Smooth muscle cell of the pulmonary artery (primary cell): ENCODE results near the gene DAZAP2. TPM values are rescaled to one million over a fixed set of nuclear protein-coding genes. Genes with fewer than 3 reads are reported as not detected.

Experiments
- total RNA-seq: library from RNA; depleted of rRNA; stranded (reverse); fragments of >200 nt; gene quantifications from 2 replicates; pipeline ENCODE4 v1.2.3, GENCODE V29; 2014

The DAZAP2 gene, protein sequence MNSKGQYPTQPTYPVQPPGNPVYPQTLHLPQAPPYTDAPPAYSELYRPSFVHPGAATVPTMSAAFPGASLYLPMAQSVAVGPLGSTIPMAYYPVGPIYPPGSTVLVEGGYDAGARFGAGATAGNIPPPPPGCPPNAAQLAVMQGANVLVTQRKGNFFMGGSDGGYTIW
- 108 and 112 TPM in 2 replicates for total RNA-seq

DNA sequence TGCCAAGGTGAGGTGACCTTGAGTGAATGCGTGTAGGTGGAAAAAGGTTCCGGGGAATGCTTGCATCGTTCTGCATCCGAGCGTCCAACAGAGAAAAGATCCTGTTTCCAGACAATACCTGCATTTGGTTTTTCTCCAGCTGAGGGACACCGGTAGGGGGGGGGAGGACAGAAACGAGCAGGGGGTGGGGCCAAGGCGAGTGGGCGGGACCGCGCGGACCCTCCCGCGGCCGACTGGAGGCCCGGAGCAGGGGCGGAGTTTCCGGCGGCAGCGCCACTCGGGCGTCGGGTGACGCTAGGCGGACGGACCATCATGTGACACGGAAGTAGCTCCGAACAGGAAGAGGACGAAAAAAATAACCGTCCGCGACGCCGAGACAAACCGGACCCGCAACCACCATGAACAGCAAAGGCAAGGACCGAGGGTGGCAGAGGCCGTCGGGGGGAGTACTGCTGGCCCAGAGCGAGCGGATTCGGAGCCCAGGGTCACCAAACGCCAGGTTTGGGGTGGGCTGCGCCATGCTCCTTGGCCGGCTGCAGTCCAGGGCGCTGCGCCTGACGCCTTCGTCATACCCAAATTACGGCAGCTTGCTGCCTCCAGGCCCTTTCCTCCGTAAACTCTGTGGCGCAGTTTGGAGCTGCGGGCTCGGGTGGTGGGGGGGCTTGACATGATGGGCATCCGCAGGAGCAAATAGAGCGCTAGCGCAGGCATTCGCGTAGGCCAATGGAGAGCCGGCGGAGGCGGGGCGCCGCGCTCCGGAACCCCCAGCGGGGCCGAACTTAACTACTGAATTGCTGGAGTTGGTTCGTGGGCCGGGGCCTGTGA is at the start of gene DAZAP2:
Gene DAZAP2, plus strand, starts transcription at position 317 of the 825 bp plus-strand sequence. Its CDS starts 82 bp downstream, at position 399.

DNA sequence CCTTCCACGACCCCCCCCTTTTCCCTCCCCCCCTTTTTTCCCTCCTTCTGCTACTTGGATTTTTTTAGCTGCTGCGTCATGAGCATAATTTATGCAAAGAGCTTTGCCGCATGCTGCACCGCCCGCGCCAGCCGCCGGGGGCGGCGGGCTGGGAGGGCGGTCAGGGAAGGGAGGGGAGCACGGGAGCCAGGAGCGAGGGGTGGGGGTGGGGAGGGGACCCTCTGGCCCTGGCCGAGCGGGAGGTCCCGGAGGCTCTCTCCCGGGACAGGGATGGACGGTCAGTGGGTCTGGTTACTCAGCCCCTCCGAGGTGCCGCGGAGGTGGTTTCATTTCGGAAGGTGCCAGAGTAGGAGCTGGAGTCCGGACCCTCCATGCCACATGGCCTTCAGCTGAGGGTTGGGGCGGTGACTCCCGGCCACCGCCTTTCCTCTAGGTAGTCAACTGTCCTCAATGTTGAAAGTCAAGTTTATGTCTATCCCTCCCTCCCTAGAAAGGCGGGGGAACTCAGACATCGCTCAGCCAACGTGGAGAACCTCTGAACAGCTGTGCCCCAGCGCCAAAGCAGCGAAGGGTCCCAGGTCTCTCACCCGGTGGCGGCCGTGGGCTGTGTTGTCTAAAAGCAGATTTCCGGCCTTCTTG is 20.5 kb upstream of the DAZAP2 start, which contains the start of gene POU6F1:
Gene POU6F1, minus strand, starts transcription at position 95 of the 639 bp plus-strand sequence. CDS start 11,226 bp downstream, outside the sequence.

DNA sequence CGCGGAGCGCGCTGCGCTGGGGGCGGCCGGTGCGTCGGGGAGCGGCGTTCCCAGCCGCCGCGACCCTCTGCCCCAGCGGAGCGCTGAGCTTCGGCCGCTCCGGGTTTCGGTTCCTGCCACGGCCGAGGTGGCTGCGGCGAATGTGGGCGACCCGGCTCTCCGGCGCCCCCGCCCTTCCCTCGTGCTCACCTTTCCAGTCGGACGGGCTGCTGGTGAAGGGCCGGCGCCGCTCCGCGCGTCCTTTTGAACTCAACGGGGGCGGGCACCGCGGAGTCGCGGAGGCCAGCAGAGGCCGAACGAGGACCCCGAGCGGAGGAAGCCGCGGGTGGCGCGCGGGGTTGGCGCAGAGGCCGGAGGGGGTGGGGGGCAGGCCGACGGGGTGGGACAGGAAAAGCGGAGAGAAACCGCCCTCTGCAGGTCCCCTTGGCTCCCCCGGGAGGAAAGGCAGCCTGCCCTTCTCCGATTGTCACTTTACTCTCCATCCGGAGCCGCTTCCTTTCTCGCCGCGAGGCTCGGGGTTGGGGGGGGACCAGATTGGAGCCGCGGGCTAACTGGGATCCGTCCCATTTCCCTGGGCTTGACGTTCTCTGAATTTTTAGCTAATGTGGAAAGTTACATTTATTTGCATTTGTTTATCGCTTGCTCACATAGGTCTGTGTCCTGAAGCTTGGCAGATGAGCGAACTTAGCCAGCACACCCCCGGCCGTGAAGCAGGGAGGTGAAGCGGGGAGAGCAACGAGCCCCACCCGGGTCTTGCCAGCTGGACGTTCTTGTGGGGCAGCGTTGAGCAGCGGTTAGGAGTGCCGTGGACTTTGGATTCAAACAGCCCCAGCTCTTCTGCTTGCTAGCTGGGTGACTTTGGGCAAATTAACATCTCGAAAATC is 31.7 kb downstream of the DAZAP2 start, which contains the start of gene SMAGP:
Gene SMAGP, minus strand, starts transcription at position 349 of the 884 bp plus-strand sequence. CDS start 1,137 bp downstream, outside the sequence.

Other genes with a start within 250 kb of the DAZAP2 start
- gene SLC11A2, start 212.4 kb upstream of the DAZAP2 start, total RNA-seq = 76.0 and 96.2 TPM in 2 replicates
- gene LETMD1, start 190.5 kb upstream of the DAZAP2 start, total RNA-seq = 56.8 and 60.3 TPM in 2 replicates
- 21.8 and 25.6 TPM in 2 replicates for gene CSRNP2, start 155.2 kb upstream of the DAZAP2 start, total RNA-seq
- gene TFCP2, start 65.7 kb upstream of the DAZAP2 start, total RNA-seq = 12.6 and 15.3 TPM in 2 replicates
- gene POU6F1, start 20.8 kb upstream of the DAZAP2 start, total RNA-seq = 3.5 and 5.2 TPM in 2 replicates
- 9.6 and 19.1 TPM in 2 replicates for gene SMAGP, start 31.6 kb downstream of the DAZAP2 start, total RNA-seq
- not detected in 2 replicates for gene BIN2, start 85.3 kb downstream of the DAZAP2 start, total RNA-seq
- not detected in 2 replicates for gene CELA1, start 107.9 kb downstream of the DAZAP2 start, total RNA-seq
- gene GALNT6, start 152.6 kb downstream of the DAZAP2 start, total RNA-seq = 11.6 and 105 TPM in 2 replicates
- gene SLC4A8, start 186.0 kb downstream of the DAZAP2 start, total RNA-seq = 1.6 and 5.4 TPM in 2 replicates